Measurements from ENCODE around the gene GTF3C1. TPM values are rescaled to one million over a fixed set of nuclear protein-coding genes. Genes with fewer than 3 reads are reported as not detected.

Gene GTF3C1
- total and polyA plus RNA-seq, 2 donors: 40.8 to 81.0 TPM

GRCh38 chr16:27486344-27486743 lies 63.4 kb downstream of the GTF3C1 start:
- no peaks in the 10 kb centered on the region for H3K27me3 ChIP-seq (ENCODE audit: control insufficient read depth in 2 of 2, insufficient read depth in 1 of 2, low read length in 1 of 2)
- H3K4me1 ChIP-seq (ENCODE audit: control insufficient read depth in 2 of 2, insufficient read depth in 2 of 2, low read length in 2 of 2): no peaks in the 10 kb centered on the region
- no peak overlapping the region for H3K27ac ChIP-seq (ENCODE audit: low read depth in 1 of 2, low read length in 1 of 2)
- H3K9me3 ChIP-seq (ENCODE audit: control insufficient read depth in 2 of 2, insufficient read depth in 1 of 2, low read length in 1 of 2): no peaks in the 10 kb centered on the region
- peaks cover 77 to 92% of the 10 kb centered on the region in 2 donors for H3K36me3 ChIP-seq (ENCODE audit: control insufficient read depth in 2 of 2, insufficient read depth in 2 of 2, low read length in 1 of 2)
- peak in 2 of 9 donors; percentile 18 to 26 for DNase-seq (ENCODE audit: low read depth in 6 of 9, low spot score in 9 of 9)
- 89% methylated on average over 8 of the region's 8 CpGs for WGBS
- no peak overlapping the region for H3K4me3 ChIP-seq (ENCODE audit: low read length in 2 of 2)

- H3K9me3 ChIP-seq (ENCODE audit: control insufficient read depth in 2 of 2, insufficient read depth in 1 of 2, low read length in 1 of 2): no peaks in the 10 kb centered on the region
- H3K36me3 ChIP-seq (ENCODE audit: control insufficient read depth in 2 of 2, insufficient read depth in 2 of 2, low read length in 1 of 2): peaks cover 79 to 94% of the 10 kb centered on the region in 2 donors
- H3K27ac ChIP-seq (ENCODE audit: low read depth in 1 of 2, low read length in 1 of 2): no peak overlapping the region
- no peaks in the 10 kb centered on the region for H3K4me1 ChIP-seq (ENCODE audit: control insufficient read depth in 2 of 2, insufficient read depth in 2 of 2, low read length in 2 of 2)
- H3K4me3 ChIP-seq (ENCODE audit: low read length in 2 of 2): no peak overlapping the region
- WGBS: 98% methylated on average over 11 of the region's 11 CpGs
- no peak for DNase-seq (ENCODE audit: low read depth in 6 of 9, low spot score in 9 of 9)
- no peaks in the 10 kb centered on the region for H3K27me3 ChIP-seq (ENCODE audit: control insufficient read depth in 2 of 2, insufficient read depth in 1 of 2, low read length in 1 of 2)
Observed at GRCh38 chr16:27485811-27486210, 63.9 kb downstream of the GTF3C1 start.

GRCh38 chr16:27485126-27485525 lies 64.6 kb downstream of the GTF3C1 start:
- Histone ChIP-seq H3K9me3 (ENCODE audit: control insufficient read depth in 2 of 2, insufficient read depth in 1 of 2, low read length in 1 of 2) (no peaks in the 10 kb centered on the region), H3K27me3 (ENCODE audit: control insufficient read depth in 2 of 2, insufficient read depth in 1 of 2, low read length in 1 of 2) (no peaks in the 10 kb centered on the region), H3K27ac (ENCODE audit: low read depth in 1 of 2, low read length in 1 of 2) (no peak overlapping the region), H3K4me3 (ENCODE audit: low read length in 2 of 2) (no peak overlapping the region), H3K36me3 (ENCODE audit: control insufficient read depth in 2 of 2, insufficient read depth in 2 of 2, low read length in 1 of 2) (peaks cover 80 to 96% of the 10 kb centered on the region in 2 donors), H3K4me1 (ENCODE audit: control insufficient read depth in 2 of 2, insufficient read depth in 2 of 2, low read length in 2 of 2) (no peaks in the 10 kb centered on the region)
- 98% methylated on average over 9 of the region's 9 CpGs for WGBS
- no peak for DNase-seq (ENCODE audit: low read depth in 6 of 9, low spot score in 9 of 9)

GRCh38 chr16:27483624-27484023 lies 66.1 kb downstream of the GTF3C1 start:
- no peak overlapping the region for H3K27ac ChIP-seq (ENCODE audit: low read depth in 1 of 2, low read length in 1 of 2)
- no peak overlapping the region for H3K4me3 ChIP-seq (ENCODE audit: low read length in 2 of 2)
- no peaks in the 10 kb centered on the region for H3K4me1 ChIP-seq (ENCODE audit: control insufficient read depth in 2 of 2, insufficient read depth in 2 of 2, low read length in 2 of 2)
- H3K36me3 ChIP-seq (ENCODE audit: control insufficient read depth in 2 of 2, insufficient read depth in 2 of 2, low read length in 1 of 2): peaks cover 65 to 81% of the 10 kb centered on the region in 2 donors
- 98% methylated on average over 5 of the region's 5 CpGs for WGBS
- no peaks in the 10 kb centered on the region for H3K27me3 ChIP-seq (ENCODE audit: control insufficient read depth in 2 of 2, insufficient read depth in 1 of 2, low read length in 1 of 2)
- H3K9me3 ChIP-seq (ENCODE audit: control insufficient read depth in 2 of 2, insufficient read depth in 1 of 2, low read length in 1 of 2): no peaks in the 10 kb centered on the region
- DNase-seq (ENCODE audit: low read depth in 6 of 9, low spot score in 9 of 9): no peak

- Histone ChIP-seq H3K4me3 (ENCODE audit: low read length in 2 of 2) (no peak overlapping the region), H3K4me1 (ENCODE audit: control insufficient read depth in 2 of 2, insufficient read depth in 2 of 2, low read length in 2 of 2) (no peaks in the 10 kb centered on the region), H3K27ac (ENCODE audit: low read depth in 1 of 2, low read length in 1 of 2) (no peak overlapping the region), H3K27me3 (ENCODE audit: control insufficient read depth in 2 of 2, insufficient read depth in 1 of 2, low read length in 1 of 2) (no peaks in the 10 kb centered on the region), H3K9me3 (ENCODE audit: control insufficient read depth in 2 of 2, insufficient read depth in 1 of 2, low read length in 1 of 2) (no peaks in the 10 kb centered on the region), H3K36me3 (ENCODE audit: control insufficient read depth in 2 of 2, insufficient read depth in 2 of 2, low read length in 1 of 2) (peaks cover 65 to 81% of the 10 kb centered on the region in 2 donors)
- no peak for DNase-seq (ENCODE audit: low read depth in 6 of 9, low spot score in 9 of 9)
- WGBS: 95% methylated on average over 5 of the region's 5 CpGs
Observed at GRCh38 chr16:27483088-27483437, 66.7 kb downstream of the GTF3C1 start.

- 96% methylated on average over 10 of the region's 10 CpGs for WGBS
- no peak for DNase-seq (ENCODE audit: low read depth in 6 of 9, low spot score in 9 of 9)
- H3K4me1 ChIP-seq (ENCODE audit: control insufficient read depth in 2 of 2, insufficient read depth in 2 of 2, low read length in 2 of 2): no peaks in the 10 kb centered on the region
- H3K4me3 ChIP-seq (ENCODE audit: low read length in 2 of 2): no peak overlapping the region
- H3K27me3 ChIP-seq (ENCODE audit: control insufficient read depth in 2 of 2, insufficient read depth in 1 of 2, low read length in 1 of 2): no peaks in the 10 kb centered on the region
- no peaks in the 10 kb centered on the region for H3K9me3 ChIP-seq (ENCODE audit: control insufficient read depth in 2 of 2, insufficient read depth in 1 of 2, low read length in 1 of 2)
- peaks cover 68 to 82% of the 10 kb centered on the region in 2 donors for H3K36me3 ChIP-seq (ENCODE audit: control insufficient read depth in 2 of 2, insufficient read depth in 2 of 2, low read length in 1 of 2)
- no peak overlapping the region for H3K27ac ChIP-seq (ENCODE audit: low read depth in 1 of 2, low read length in 1 of 2)
Observed at GRCh38 chr16:27482397-27483087, 67.2 kb downstream of the GTF3C1 start.

GRCh38 chr16:27481282-27481934 lies 68.3 kb downstream of the GTF3C1 start:
- H3K27me3 ChIP-seq (ENCODE audit: control insufficient read depth in 2 of 2, insufficient read depth in 1 of 2, low read length in 1 of 2): no peaks in the 10 kb centered on the region
- no peak overlapping the region for H3K4me3 ChIP-seq (ENCODE audit: low read length in 2 of 2)
- no peak overlapping the region for H3K27ac ChIP-seq (ENCODE audit: low read depth in 1 of 2, low read length in 1 of 2)
- H3K4me1 ChIP-seq (ENCODE audit: control insufficient read depth in 2 of 2, insufficient read depth in 2 of 2, low read length in 2 of 2): no peaks in the 10 kb centered on the region
- DNase-seq (ENCODE audit: low read depth in 6 of 9, low spot score in 9 of 9): no peak
- H3K9me3 ChIP-seq (ENCODE audit: control insufficient read depth in 2 of 2, insufficient read depth in 1 of 2, low read length in 1 of 2): no peaks in the 10 kb centered on the region
- peaks cover 74 to 80% of the 10 kb centered on the region in 2 donors for H3K36me3 ChIP-seq (ENCODE audit: control insufficient read depth in 2 of 2, insufficient read depth in 2 of 2, low read length in 1 of 2)
- WGBS: 97% methylated on average over 15 of the region's 15 CpGs

GRCh38 chr16:27480761-27481160 lies 69.0 kb downstream of the GTF3C1 start:
- H3K27ac ChIP-seq (ENCODE audit: low read depth in 1 of 2, low read length in 1 of 2): no peak overlapping the region

GRCh38 chr16:27476240-27476639 lies 73.5 kb downstream of the GTF3C1 start:
- no peak overlapping the region for H3K4me3 ChIP-seq (ENCODE audit: low read length in 2 of 2)
- no peak for DNase-seq (ENCODE audit: low read depth in 6 of 9, low spot score in 9 of 9)
- H3K27me3 ChIP-seq (ENCODE audit: control insufficient read depth in 2 of 2, insufficient read depth in 1 of 2, low read length in 1 of 2): no peaks in the 10 kb centered on the region
- H3K27ac ChIP-seq (ENCODE audit: low read depth in 1 of 2, low read length in 1 of 2): no peak overlapping the region
- H3K36me3 ChIP-seq (ENCODE audit: control insufficient read depth in 2 of 2, insufficient read depth in 2 of 2, low read length in 1 of 2): peaks cover 64 to 81% of the 10 kb centered on the region in 2 donors
- 93% methylated on average over 9 of the region's 9 CpGs for WGBS
- no peaks in the 10 kb centered on the region for H3K4me1 ChIP-seq (ENCODE audit: control insufficient read depth in 2 of 2, insufficient read depth in 2 of 2, low read length in 2 of 2)
- H3K9me3 ChIP-seq (ENCODE audit: control insufficient read depth in 2 of 2, insufficient read depth in 1 of 2, low read length in 1 of 2): no peaks in the 10 kb centered on the region

More at GRCh38 chr16:27480761-27481160, 69.0 kb downstream of the GTF3C1 start:
- no peak overlapping the region for H3K4me3 ChIP-seq (ENCODE audit: low read length in 2 of 2)
- 98% methylated on average over 7 of the region's 7 CpGs for WGBS
- no peaks in the 10 kb centered on the region for H3K27me3 ChIP-seq (ENCODE audit: control insufficient read depth in 2 of 2, insufficient read depth in 1 of 2, low read length in 1 of 2)
- H3K36me3 ChIP-seq (ENCODE audit: control insufficient read depth in 2 of 2, insufficient read depth in 2 of 2, low read length in 1 of 2): peaks cover 79 to 80% of the 10 kb centered on the region in 2 donors
- DNase-seq (ENCODE audit: low read depth in 6 of 9, low spot score in 9 of 9): no peak
- no peaks in the 10 kb centered on the region for H3K4me1 ChIP-seq (ENCODE audit: control insufficient read depth in 2 of 2, insufficient read depth in 2 of 2, low read length in 2 of 2)
- no peaks in the 10 kb centered on the region for H3K9me3 ChIP-seq (ENCODE audit: control insufficient read depth in 2 of 2, insufficient read depth in 1 of 2, low read length in 1 of 2)

Measured in thymus (tissue), 11 donors.